GM12878 (cell line): ENCODE measurements around the gene C22orf15. TPM values are rescaled to one million over a fixed set of nuclear protein-coding genes. Genes with fewer than 3 reads are reported as not detected.

Experiments used
- BCL11A ChIP-seq: IDR thresholded peaks from 2 replicates; pipeline ENCODE4 v1.6.1; 2011; ENCODE audit warnings: low read depth, low read length
- CBX5 ChIP-seq: sonication (generic); IDR thresholded peaks from 2 replicates; pipeline ENCODE4 v1.6.1; 2016; ENCODE audit warnings: low read depth, moderate library complexity, mild to moderate bottlenecking, inconsistent platforms
- EZH2 ChIP-seq: IDR thresholded peaks from 2 replicates; pipeline ENCODE4 v1.6.1; 2012; ENCODE audit warnings: low read depth, mild to moderate bottlenecking, control low read depth, inconsistent platforms, low read length, borderline replicate concordance; ENCODE audit not compliant: control insufficient read depth
- GABPA ChIP-seq: IDR thresholded peaks from 2 replicates; pipeline ENCODE4 v1.6.1; 2014; ENCODE audit warnings: antibody characterized with exemption, low read depth, mild to moderate bottlenecking, inconsistent platforms
- GATAD2B ChIP-seq: fragments of 450-650 bp; conservative IDR thresholded peaks from 2 replicates; pipeline ENCODE4 v1.6.1; 2017; ENCODE audit warnings: low read depth, mild to moderate bottlenecking, moderate library complexity
- IKZF2 ChIP-seq, 2 experiments: fragments of 450-650 bp; IDR thresholded peaks; 2 replicates each; pipeline ENCODE4 v1.6.1; 2017; ENCODE audit warnings: mild to moderate bottlenecking in 2 of 2, moderate library complexity in 2 of 2
- IRF4 ChIP-seq: IDR thresholded peaks from 2 replicates; pipeline ENCODE4 v1.6.1; 2011; ENCODE audit warnings: low read depth, low read length
- JUNB ChIP-seq: IDR thresholded peaks from 2 replicates; pipeline ENCODE4 v1.6.1; 2016; ENCODE audit warnings: antibody characterized with exemption, mild to moderate bottlenecking
- NFIC ChIP-seq: IDR thresholded peaks from 2 replicates; pipeline ENCODE4 v1.6.1; 2012; ENCODE audit warnings: low read depth, mild to moderate bottlenecking, inconsistent platforms, low read length, moderate library complexity
- NR2C2 ChIP-seq: IDR thresholded peaks from 2 replicates; pipeline ENCODE4 v1.6.1; 2011; ENCODE audit warnings: borderline replicate concordance, low read depth; ENCODE audit not compliant: control insufficient read depth, insufficient read length
- NR2F1 ChIP-seq: fragments of 450-650 bp; conservative IDR thresholded peaks from 2 replicates; pipeline ENCODE4 v1.6.1; 2017; ENCODE audit warnings: mild to moderate bottlenecking
- PAX5 ChIP-seq: IDR thresholded peaks from 2 replicates; pipeline ENCODE4 v1.6.1; 2011; ENCODE audit warnings: low read depth, low read length, borderline replicate concordance
- PAX8 ChIP-seq: fragments of 450-650 bp; IDR thresholded peaks from 2 replicates; pipeline ENCODE4 v1.6.1; 2017; ENCODE audit warnings: mild to moderate bottlenecking, moderate library complexity
- PBX3 ChIP-seq: IDR thresholded peaks from 2 replicates; pipeline ENCODE4 v1.6.1; 2011; ENCODE audit warnings: mild to moderate bottlenecking, low read depth, low read length, moderate library complexity; ENCODE audit not compliant: insufficient replicate concordance
- RCOR1 ChIP-seq: conservative IDR thresholded peaks from 2 replicates; pipeline ENCODE4 v1.6.1; 2012; ENCODE audit warnings: low read depth, low read length, improper control_type of control experiment
- RUNX3 ChIP-seq: IDR thresholded peaks from 2 replicates; pipeline ENCODE4 v1.6.1; 2012; ENCODE audit warnings: low read length, inconsistent platforms
- TBL1XR1 ChIP-seq: IDR thresholded peaks from 2 replicates; pipeline ENCODE4 v1.6.1; 2012; ENCODE audit warnings: low read depth, low read length, improper control_type of control experiment
- TCF12 ChIP-seq: IDR thresholded peaks from 2 replicates; pipeline ENCODE4 v1.6.1; 2011; ENCODE audit warnings: low read depth, mild to moderate bottlenecking, low read length
- ZNF274 ChIP-seq: IDR thresholded peaks from one replicate; pipeline ENCODE4 v1.8.0; 2011; ENCODE audit not compliant: insufficient read length, insufficient read depth
- polyA plus RNA-seq, 11 experiments: library from polyadenylated mRNA; depleted of rRNA in 4 of 11; unstranded in 6 of 11; stranded (reverse) in 5 of 11; fragments of >200 nt; fragmentation: Nextera tagmentation in 4 of 11; fragmentation: Illumina TruSeq in 1 of 11; extraction: Ambion mirVana in 4 of 11; extraction: Trizol in 1 of 11; gene quantifications; 1 replicate in 1 of 11; 2 replicates in 10 of 11; pipeline versions ENCODE4 v1.2.1 to v1.2.3, GENCODE V29; 2011 to 2016; ENCODE audit warnings: inconsistent platforms in 2 of 11, missing spikeins in 2 of 11, low read depth in 1 of 11
- total RNA-seq, 4 experiments: library from RNA; depleted of rRNA in 3 of 4; stranded (reverse); fragments of >200 nt in 3 of 4; fragmentation: Illumina TruSeq in 1 of 4; extraction: Trizol in 1 of 4; gene quantifications; 2 replicates each; pipeline versions ENCODE4 v1.2.1 to v1.2.3, GENCODE V29; 2013 to 2021
- TF ChIP-seq, protein P1 (sequence below): fragments of 450-650 bp; formaldehyde crosslinking; IDR thresholded peaks from 2 replicates; pipeline ENCODE4 v1.5.0; 2022; ENCODE audit warnings: mild to moderate bottlenecking, missing genetic modification characterization
- TF ChIP-seq, protein P2 (sequence below): IDR thresholded peaks from 2 replicates; pipeline ENCODE4 v1.6.1; 2012; ENCODE audit warnings: low read length, inconsistent platforms
- TF ChIP-seq, protein P3 (sequence below): fragments of 450-650 bp; IDR thresholded peaks from 2 replicates; pipeline ENCODE4 v1.6.1; 2016; ENCODE audit warnings: mild to moderate bottlenecking
- TF ChIP-seq, protein P4 (sequence below), 3 experiments: IDR thresholded peaks in 2 of 3; conservative IDR thresholded peaks in 1 of 3; 2 replicates each; pipeline ENCODE4 v1.5.1; 2011; ENCODE audit warnings: low read depth in 3 of 3, low read length in 3 of 3, mild to moderate bottlenecking in 3 of 3, control low read depth in 2 of 3, moderate library complexity in 2 of 3, inconsistent platforms in 1 of 3, mixed read lengths in 1 of 3; ENCODE audit not compliant: control insufficient read depth in 2 of 3, insufficient read depth in 1 of 3; ENCODE audit errors: extremely low read depth in 1 of 3

The C22orf15 gene
- total and polyA plus RNA-seq, 10 of the 15 experiments (the other 5 are each of a cell fraction or from before 2014, with no cell fraction given), result 0.05 to 0.47 (median 0.13) TPM; not detected in 3

DNA sequence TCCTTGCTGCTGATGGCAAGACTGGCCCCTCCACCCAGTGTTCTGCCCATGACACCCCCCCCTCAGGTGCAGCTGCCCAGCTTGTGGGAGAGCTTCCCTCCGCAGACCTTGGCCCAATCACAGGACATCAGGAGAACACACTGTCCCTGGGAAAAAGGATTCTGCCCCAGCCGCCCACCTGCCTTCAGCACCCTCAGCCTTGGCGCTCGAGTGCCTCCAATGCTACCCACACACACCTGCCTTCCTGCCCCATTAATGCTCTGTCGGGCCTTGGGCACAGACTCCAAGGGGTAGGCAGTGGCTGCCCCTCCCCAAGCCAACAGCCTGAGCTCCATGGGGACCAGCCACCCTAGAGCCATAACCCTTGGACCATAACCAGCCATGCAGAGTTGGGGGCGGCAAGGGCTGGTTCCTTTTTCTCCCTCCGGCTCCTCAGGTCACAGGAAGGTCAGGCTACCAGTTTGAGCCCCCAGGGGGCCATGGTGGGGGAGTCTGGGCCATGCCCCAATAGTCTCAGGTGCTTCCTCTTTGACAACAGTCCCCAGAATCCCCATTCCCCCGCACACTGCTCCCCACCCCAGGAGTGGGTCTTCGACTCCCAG, 10.6 kb upstream of the C22orf15 start (continued):
- TF ChIP-seq NR2F1 (peak; percentile 60), CBX5 (no peak), JUNB (no peak), GABPA (no peak), GATAD2B (peak; percentile 15; the same call in 1 of the 2 replicates), TCF12 (peak; percentile 75), NR2C2 (no peak), IRF4 (no peak), RCOR1 (no peak), EZH2 (no peak), NFIC (no peak), BCL11A (0 out of 2 replicates have a peak, but pooled peaks have one; percentile 42), PAX8 (no peak), RUNX3 (peak; percentile 49), TBL1XR1 (no peak), PAX5 (peak; percentile 52; the same call in 1 of the 2 replicates), IKZF2 (IDR thresholded peaks at IDR 0.05) (peak; percentile 11 to 16; a peak in 2 of 4 replicates), PBX3 (no peak), ZNF274 (no peak)
- TF ChIP-seq, protein P1, sequence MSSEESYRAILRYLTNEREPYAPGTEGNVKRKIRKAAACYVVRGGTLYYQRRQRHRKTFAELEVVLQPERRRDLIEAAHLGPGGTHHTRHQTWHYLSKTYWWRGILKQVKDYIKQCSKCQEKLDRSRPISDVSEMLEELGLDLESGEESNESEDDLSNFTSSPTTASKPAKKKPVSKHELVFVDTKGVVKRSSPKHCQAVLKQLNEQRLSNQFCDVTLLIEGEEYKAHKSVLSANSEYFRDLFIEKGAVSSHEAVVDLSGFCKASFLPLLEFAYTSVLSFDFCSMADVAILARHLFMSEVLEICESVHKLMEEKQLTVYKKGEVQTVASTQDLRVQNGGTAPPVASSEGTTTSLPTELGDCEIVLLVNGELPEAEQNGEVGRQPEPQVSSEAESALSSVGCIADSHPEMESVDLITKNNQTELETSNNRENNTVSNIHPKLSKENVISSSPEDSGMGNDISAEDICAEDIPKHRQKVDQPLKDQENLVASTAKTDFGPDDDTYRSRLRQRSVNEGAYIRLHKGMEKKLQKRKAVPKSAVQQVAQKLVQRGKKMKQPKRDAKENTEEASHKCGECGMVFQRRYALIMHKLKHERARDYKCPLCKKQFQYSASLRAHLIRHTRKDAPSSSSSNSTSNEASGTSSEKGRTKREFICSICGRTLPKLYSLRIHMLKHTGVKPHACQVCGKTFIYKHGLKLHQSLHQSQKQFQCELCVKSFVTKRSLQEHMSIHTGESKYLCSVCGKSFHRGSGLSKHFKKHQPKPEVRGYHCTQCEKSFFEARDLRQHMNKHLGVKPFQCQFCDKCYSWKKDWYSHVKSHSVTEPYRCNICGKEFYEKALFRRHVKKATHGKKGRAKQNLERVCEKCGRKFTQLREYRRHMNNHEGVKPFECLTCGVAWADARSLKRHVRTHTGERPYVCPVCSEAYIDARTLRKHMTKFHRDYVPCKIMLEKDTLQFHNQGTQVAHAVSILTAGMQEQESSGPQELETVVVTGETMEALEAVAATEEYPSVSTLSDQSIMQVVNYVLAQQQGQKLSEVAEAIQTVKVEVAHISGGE, result no peak
- TF ChIP-seq, protein P2, sequence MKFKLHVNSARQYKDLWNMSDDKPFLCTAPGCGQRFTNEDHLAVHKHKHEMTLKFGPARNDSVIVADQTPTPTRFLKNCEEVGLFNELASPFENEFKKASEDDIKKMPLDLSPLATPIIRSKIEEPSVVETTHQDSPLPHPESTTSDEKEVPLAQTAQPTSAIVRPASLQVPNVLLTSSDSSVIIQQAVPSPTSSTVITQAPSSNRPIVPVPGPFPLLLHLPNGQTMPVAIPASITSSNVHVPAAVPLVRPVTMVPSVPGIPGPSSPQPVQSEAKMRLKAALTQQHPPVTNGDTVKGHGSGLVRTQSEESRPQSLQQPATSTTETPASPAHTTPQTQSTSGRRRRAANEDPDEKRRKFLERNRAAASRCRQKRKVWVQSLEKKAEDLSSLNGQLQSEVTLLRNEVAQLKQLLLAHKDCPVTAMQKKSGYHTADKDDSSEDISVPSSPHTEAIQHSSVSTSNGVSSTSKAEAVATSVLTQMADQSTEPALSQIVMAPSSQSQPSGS, result no peak
- TF ChIP-seq, protein P3, sequence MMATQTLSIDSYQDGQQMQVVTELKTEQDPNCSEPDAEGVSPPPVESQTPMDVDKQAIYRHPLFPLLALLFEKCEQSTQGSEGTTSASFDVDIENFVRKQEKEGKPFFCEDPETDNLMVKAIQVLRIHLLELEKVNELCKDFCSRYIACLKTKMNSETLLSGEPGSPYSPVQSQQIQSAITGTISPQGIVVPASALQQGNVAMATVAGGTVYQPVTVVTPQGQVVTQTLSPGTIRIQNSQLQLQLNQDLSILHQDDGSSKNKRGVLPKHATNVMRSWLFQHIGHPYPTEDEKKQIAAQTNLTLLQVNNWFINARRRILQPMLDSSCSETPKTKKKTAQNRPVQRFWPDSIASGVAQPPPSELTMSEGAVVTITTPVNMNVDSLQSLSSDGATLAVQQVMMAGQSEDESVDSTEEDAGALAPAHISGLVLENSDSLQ, result no peak
- TF ChIP-seq, protein P4, sequence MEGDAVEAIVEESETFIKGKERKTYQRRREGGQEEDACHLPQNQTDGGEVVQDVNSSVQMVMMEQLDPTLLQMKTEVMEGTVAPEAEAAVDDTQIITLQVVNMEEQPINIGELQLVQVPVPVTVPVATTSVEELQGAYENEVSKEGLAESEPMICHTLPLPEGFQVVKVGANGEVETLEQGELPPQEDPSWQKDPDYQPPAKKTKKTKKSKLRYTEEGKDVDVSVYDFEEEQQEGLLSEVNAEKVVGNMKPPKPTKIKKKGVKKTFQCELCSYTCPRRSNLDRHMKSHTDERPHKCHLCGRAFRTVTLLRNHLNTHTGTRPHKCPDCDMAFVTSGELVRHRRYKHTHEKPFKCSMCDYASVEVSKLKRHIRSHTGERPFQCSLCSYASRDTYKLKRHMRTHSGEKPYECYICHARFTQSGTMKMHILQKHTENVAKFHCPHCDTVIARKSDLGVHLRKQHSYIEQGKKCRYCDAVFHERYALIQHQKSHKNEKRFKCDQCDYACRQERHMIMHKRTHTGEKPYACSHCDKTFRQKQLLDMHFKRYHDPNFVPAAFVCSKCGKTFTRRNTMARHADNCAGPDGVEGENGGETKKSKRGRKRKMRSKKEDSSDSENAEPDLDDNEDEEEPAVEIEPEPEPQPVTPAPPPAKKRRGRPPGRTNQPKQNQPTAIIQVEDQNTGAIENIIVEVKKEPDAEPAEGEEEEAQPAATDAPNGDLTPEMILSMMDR (IDR thresholded peaks at IDR 0.05 in 2 of 3, conservative IDR thresholded peaks at IDR 0.05 in 1 of 3; ENCODE audit: control insufficient read depth in 2 of 3, extremely low read depth in 1 of 3, insufficient read depth in 1 of 3, low read depth in 3 of 3, low read length in 3 of 3), result peak in 1 of 3 experiments; percentile 9; a peak in 1 of 6 replicates
